ENCODE measurements around the gene CARD10.

CARD10 gene

GRCh38 chr22:37487571-37487970 is 31.6 kb downstream of the CARD10 start:
- DNase-seq (ENCODE audit: low read depth in 1 of 2, low spot score in 1 of 2) = peak in 1 of 2 experiments; percentile 38
- Histone ChIP-seq H3K27ac (replicated peaks) (no peak overlapping the region), H3K4me3 (replicated peaks; ENCODE audit: insufficient read depth, low read length) (no peak overlapping the region), H3K27me3 (ENCODE audit: insufficient read depth, poor library complexity, severe bottlenecking) (no peaks in the 10 kb centered on the region)
- TF ChIP-seq SPI1 (IDR thresholded peaks at IDR 0.05; ENCODE audit: borderline replicate concordance, low read depth) (peak; percentile 55; the same call in 1 of the 2 replicates), POLR2AphosphoS5 (IDR thresholded peaks at IDR 0.05; ENCODE audit: low read depth) (no peak)

GRCh38 chr22:37487129-37487528 is 32.1 kb downstream of the CARD10 start:
- Histone ChIP-seq H3K4me3 (replicated peaks; ENCODE audit: insufficient read depth, low read length) (no peak overlapping the region), H3K27ac (replicated peaks) (no peak overlapping the region; the same call in 1 of the 2 replicates), H3K27me3 (ENCODE audit: insufficient read depth, poor library complexity, severe bottlenecking) (no peaks in the 10 kb centered on the region)
- no peak for DNase-seq (ENCODE audit: low read depth in 1 of 2, low spot score in 1 of 2)
- TF ChIP-seq REST (IDR thresholded peaks at IDR 0.05; ENCODE audit: insufficient replicate concordance, low read depth) = no peak
- TF ChIP-seq GABPA (IDR thresholded peaks at IDR 0.05; ENCODE audit: low read depth) = no peak
- TF ChIP-seq CTCF (IDR thresholded peaks at IDR 0.05; ENCODE audit: insufficient read depth, low read length) = no peak
- no peak for TF ChIP-seq SPI1 (IDR thresholded peaks at IDR 0.05; ENCODE audit: borderline replicate concordance, low read depth)
- no peak for TF ChIP-seq POLR2AphosphoS5 (IDR thresholded peaks at IDR 0.05; ENCODE audit: low read depth)

GRCh38 chr22:37486224-37486845 is 32.9 kb downstream of the CARD10 start, which contains the start of gene MFNG:
TSS of gene MFNG (minus strand) at chr22:37486384. CDS start at chr22:37486177, 207 bp downstream.
- DNase-seq (ENCODE audit: low read depth in 1 of 2, low spot score in 1 of 2) = peak; percentile 79 to 93
- Histone ChIP-seq H3K4me3 (replicated peaks; ENCODE audit: insufficient read depth, low read length) (peak within 1 kb of the TSS; percentile 65), H3K27me3 (ENCODE audit: insufficient read depth, poor library complexity, severe bottlenecking) (no peaks in the 10 kb centered on the region), H3K27ac (replicated peaks) (peak within 1 kb of the TSS; percentile 98)
- peak; percentile 69 for TF ChIP-seq POLR2AphosphoS5 (IDR thresholded peaks at IDR 0.05; ENCODE audit: low read depth)
- TF ChIP-seq SPI1 (IDR thresholded peaks at IDR 0.05; ENCODE audit: borderline replicate concordance, low read depth) = peak; percentile 76
- no peak for TF ChIP-seq REST (IDR thresholded peaks at IDR 0.05; ENCODE audit: insufficient replicate concordance, low read depth)

GRCh38 chr22:37485395-37486223 is 33.6 kb downstream of the CARD10 start:
- Histone ChIP-seq H3K27me3 (ENCODE audit: insufficient read depth, poor library complexity, severe bottlenecking) (no peaks in the 10 kb centered on the region), H3K27ac (replicated peaks) (peak overlapping the region; percentile 98), H3K4me3 (replicated peaks; ENCODE audit: insufficient read depth, low read length) (peak overlapping the region; percentile 65)
- peak; percentile 35 to 48 for DNase-seq (ENCODE audit: low read depth in 1 of 2, low spot score in 1 of 2)
- TF ChIP-seq SPI1 (IDR thresholded peaks at IDR 0.05; ENCODE audit: borderline replicate concordance, low read depth) (no peak; the same call in 1 of the 2 replicates), POLR2AphosphoS5 (IDR thresholded peaks at IDR 0.05; ENCODE audit: low read depth) (no peak), CTCF (IDR thresholded peaks at IDR 0.05; ENCODE audit: insufficient read depth, low read length) (no peak), GABPA (IDR thresholded peaks at IDR 0.05; ENCODE audit: low read depth) (no peak)
